H1 (cell line): ENCODE data around the gene NOTCH4. TPM values are rescaled to one million over a fixed set of nuclear protein-coding genes. Genes with fewer than 3 reads are reported as not detected.

Experiments used
- CTCF ChIA-PET: fragments of 300-600 bp; sonication (Branson Sonifier 250); formaldehyde crosslinking; loops from one replicate; lab custom pipeline; 2021; ENCODE audit not compliant: partially characterized antibody; lab: Charles Lee
- POLR2A ChIA-PET: fragments of 300-600 bp; sonication (Branson Sonifier 250); formaldehyde crosslinking; loops from one replicate; lab custom pipeline; 2021; ENCODE audit warnings: inconsistent platforms; ENCODE audit not compliant: partially characterized antibody; lab: Charles Lee
- DNase-seq, 2 experiments: peaks; one replicate each; pipeline versions ENCODE4 v3.0.0 to v3.0.0-alpha.2; 2010 to 2022; ENCODE audit warnings: low spot score in 2 of 2, low read depth in 1 of 2, mixed read lengths in 1 of 2
- FAIRE-seq: peaks from 2 replicates; lab custom pipeline; 2011; peaks lifted over from hg19 to GRCh38; lab: Jason Lieb, UNC
- H2AFZ ChIP-seq: 2 replicates; pipeline ENCODE4 v1.8.1; 2012; ENCODE audit warnings: low read length, inconsistent platforms
- H2AK5ac ChIP-seq: 2 replicates; pipeline ENCODE4 v1.6.1; 2013; ENCODE audit warnings: low read depth, low read length
- H2BK120ac ChIP-seq: replicated peaks from 2 replicates; pipeline ENCODE3; 2013; ENCODE audit warnings: low read depth, low read length, inconsistent platforms
- H2BK12ac ChIP-seq: 2 replicates; pipeline ENCODE4 v1.6.1; 2013; ENCODE audit warnings: low read depth, low read length
- H2BK15ac ChIP-seq: 2 replicates; pipeline ENCODE4 v1.6.1; 2013; ENCODE audit warnings: low read length
- H2BK20ac ChIP-seq: 2 replicates; pipeline ENCODE4 v1.6.1; 2013; ENCODE audit warnings: low read length
- H2BK5ac ChIP-seq: 2 replicates; pipeline ENCODE4 v1.6.1; 2013; ENCODE audit warnings: low read depth, low read length
- H3K14ac ChIP-seq: 2 replicates; pipeline ENCODE4 v1.6.1; 2013; ENCODE audit warnings: inconsistent platforms; ENCODE audit not compliant: insufficient read length
- H3K18ac ChIP-seq: 2 replicates; pipeline ENCODE4 v1.6.1; 2013; ENCODE audit warnings: low read length; ENCODE audit errors: extremely low read depth
- H3K23ac ChIP-seq: 2 replicates; pipeline ENCODE4 v1.6.1; 2013; ENCODE audit warnings: inconsistent platforms; ENCODE audit not compliant: insufficient read length
- H3K23me2 ChIP-seq: 2 replicates; pipeline ENCODE4 v1.6.1; 2013; ENCODE audit warnings: low read depth, low read length
- H3K27ac ChIP-seq: 2 replicates; pipeline ENCODE4 v1.6.1; 2011; ENCODE audit warnings: low read depth, low read length, inconsistent platforms
- H3K27me3 ChIP-seq, 4 experiments: replicated peaks in 1 of 4; 1 replicate in 1 of 4; 2 replicates in 3 of 4; pipeline versions ENCODE4 v1.6.1 to v1.8.1; 2011 to 2013; ENCODE audit warnings: low read length in 3 of 4, mild to moderate bottlenecking in 3 of 4, inconsistent platforms in 2 of 4, mixed read lengths in 2 of 4, moderate library complexity in 1 of 4; ENCODE audit not compliant: control insufficient read depth in 3 of 4, insufficient read depth in 3 of 4; ENCODE audit errors: extremely low read depth in 1 of 4
- H3K36me3 ChIP-seq, 4 experiments: 2 replicates each; pipeline versions ENCODE4 v1.6.1 to v1.8.1; 2011 to 2013; ENCODE audit warnings: mild to moderate bottlenecking in 4 of 4, low read length in 3 of 4, moderate library complexity in 2 of 4, control low read depth in 1 of 4, inconsistent platforms in 1 of 4; ENCODE audit not compliant: insufficient read depth in 4 of 4, control insufficient read depth in 2 of 4
- H3K4ac ChIP-seq: replicated peaks from 2 replicates; pipeline ENCODE3; 2013; ENCODE audit warnings: low read length, low read depth, mixed read lengths, inconsistent platforms; ENCODE audit not compliant: insufficient read length
- H3K4me1 ChIP-seq, 4 experiments: replicated peaks in 1 of 4; 1 replicate in 1 of 4; 2 replicates in 3 of 4; pipeline versions ENCODE4 v1.6.1 to v1.8.1; 2011 to 2013; ENCODE audit warnings: low read length in 3 of 4, inconsistent platforms in 2 of 4, mixed read lengths in 1 of 4; ENCODE audit not compliant: insufficient read depth in 4 of 4, control insufficient read depth in 3 of 4
- H3K4me2 ChIP-seq, 2 experiments: 2 replicates each; pipeline versions ENCODE4 v1.6.1 to v1.8.1; 2011 to 2013; ENCODE audit warnings: low read depth in 2 of 2, low read length in 2 of 2, control low read depth in 1 of 2, inconsistent platforms in 1 of 2, mild to moderate bottlenecking in 1 of 2; ENCODE audit not compliant: insufficient read depth in 1 of 2
- H3K4me3 ChIP-seq, 4 experiments: fragments of 200-600, 300-600 bp in 1 of 4; sonication (generic), shearing (Covaris generic), sonication (Bioruptor Twin) in 1 of 4; 2 replicates each; pipeline versions ENCODE4 v1.5.1 to v1.8.1; 2011 to 2016; ENCODE audit warnings: low read length in 4 of 4, low read depth in 3 of 4, control low read depth in 2 of 4, inconsistent platforms in 2 of 4, mild to moderate bottlenecking in 2 of 4, mixed read lengths in 1 of 4, moderate library complexity in 1 of 4; ENCODE audit not compliant: insufficient read depth in 2 of 4; ENCODE audit errors: extremely low read depth in 1 of 4
- H3K56ac ChIP-seq: replicated peaks from 2 replicates; pipeline ENCODE3; 2013; ENCODE audit warnings: low read depth, mild to moderate bottlenecking, mixed read lengths, low read length, inconsistent platforms; ENCODE audit not compliant: insufficient read length
- H3K79me1 ChIP-seq: 2 replicates; pipeline ENCODE4 v1.6.1; 2013; ENCODE audit warnings: low read depth, low read length, control low read depth
- H3K79me2 ChIP-seq, 2 experiments: 2 replicates each; pipeline versions ENCODE4 v1.6.1 to v1.8.1; 2012 to 2013; ENCODE audit warnings: low read length in 2 of 2, mild to moderate bottlenecking in 2 of 2, inconsistent platforms in 1 of 2; ENCODE audit not compliant: insufficient read depth in 2 of 2, control insufficient read depth in 1 of 2
- H3K9ac ChIP-seq, 4 experiments: replicated peaks in 1 of 4; 1 replicate in 1 of 4; 2 replicates in 3 of 4; pipeline versions ENCODE4 v1.6.1 to v1.8.1; 2011 to 2013; ENCODE audit warnings: low read depth in 3 of 4, low read length in 3 of 4, control low read depth in 2 of 4, mild to moderate bottlenecking in 2 of 4, moderate library complexity in 2 of 4, inconsistent platforms in 1 of 4; ENCODE audit errors: extremely low read depth in 1 of 4
- H3K9me3 ChIP-seq, 2 experiments: 2 replicates each; pipeline versions ENCODE4 v1.6.1 to v1.8.1; 2012 to 2013; ENCODE audit warnings: mild to moderate bottlenecking in 2 of 2, moderate library complexity in 2 of 2, control low read depth in 1 of 2, inconsistent platforms in 1 of 2, low read depth in 1 of 2, low read length in 1 of 2, mixed read lengths in 1 of 2; ENCODE audit not compliant: insufficient read depth in 2 of 2
- H4K20me1 ChIP-seq, 2 experiments: replicated peaks in 1 of 2; 2 replicates each; pipeline versions ENCODE3 to v1.8.1; 2011 to 2013; ENCODE audit warnings: inconsistent platforms in 2 of 2, low read length in 2 of 2, mild to moderate bottlenecking in 1 of 2; ENCODE audit not compliant: insufficient read depth in 2 of 2, control insufficient read depth in 1 of 2
- H4K5ac ChIP-seq: 2 replicates; pipeline ENCODE4 v1.6.1; 2013; ENCODE audit warnings: low read length, low read depth, mixed read lengths, inconsistent platforms; ENCODE audit not compliant: insufficient read length
- H4K8ac ChIP-seq: 2 replicates; pipeline ENCODE4 v1.8.0; 2013; ENCODE audit warnings: mild to moderate bottlenecking, moderate library complexity, low read length, inconsistent platforms; ENCODE audit not compliant: insufficient read depth; ENCODE audit errors: extremely low read depth
- H4K91ac ChIP-seq: replicated peaks from 2 replicates; pipeline ENCODE3; 2013; ENCODE audit warnings: low read length, mixed read lengths, inconsistent platforms; ENCODE audit not compliant: insufficient read length
- EGR1 ChIP-seq: IDR thresholded peaks from 2 replicates; pipeline ENCODE4 v1.6.1; 2011; ENCODE audit warnings: low read depth, low read length, borderline replicate concordance
- FOSL1 ChIP-seq: IDR thresholded peaks from 2 replicates; pipeline ENCODE4 v1.6.1; 2011; ENCODE audit warnings: mild to moderate bottlenecking, low read depth, low read length, moderate library complexity; ENCODE audit not compliant: insufficient read depth
- MAX ChIP-seq: IDR thresholded peaks from 2 replicates; pipeline ENCODE4 v1.6.1; 2012; ENCODE audit warnings: inconsistent platforms
- NRF1 ChIP-seq: IDR thresholded peaks from 2 replicates; pipeline ENCODE4 v1.6.1; 2011; ENCODE audit warnings: mild to moderate bottlenecking, low read depth, low read length, improper control_type of control experiment
- PHF8 ChIP-seq: fragments of 200-600 bp; sonication (generic); conservative IDR thresholded peaks from 2 replicates; pipeline ENCODE4 v1.7.1; 2012; ENCODE audit warnings: low read depth, mild to moderate bottlenecking, inconsistent platforms, low read length, moderate library complexity
- POLR2AphosphoS5 ChIP-seq: IDR thresholded peaks from 2 replicates; pipeline ENCODE4 v1.6.1; 2011; ENCODE audit warnings: low read depth, low read length
- RXRA ChIP-seq: IDR thresholded peaks from 2 replicates; pipeline ENCODE4 v1.6.1; 2011; ENCODE audit warnings: low read depth, mild to moderate bottlenecking, low read length, moderate library complexity; ENCODE audit not compliant: insufficient read depth
- SIX5 ChIP-seq: IDR thresholded peaks from 2 replicates; pipeline ENCODE4 v1.6.1; 2011; ENCODE audit warnings: mild to moderate bottlenecking, low read depth, low read length
- ZNF274 ChIP-seq: IDR thresholded peaks from 2 replicates; pipeline ENCODE4 v1.7.0; 2012; ENCODE audit warnings: low read length, borderline replicate concordance; ENCODE audit errors: extremely low read depth
- WGBS, 2 experiments: shearing (Covaris generic) in 1 of 2; methylation state at CpG; one replicate each; pipeline versions ENCODE4 v1.1.6 to v1.1.7; 2013 to 2015; ENCODE audit warnings: low lambda C conversion rate in 2 of 2, mixed read lengths in 2 of 2, inconsistent platforms in 1 of 2, low coverage in 1 of 2, missing lambda C conversion rate in 1 of 2; ENCODE audit not compliant: insufficient replicate concordance in 2 of 2, insufficient coverage in 1 of 2, insufficient read length in 1 of 2; ENCODE audit errors: extremely low coverage in 1 of 2, missing lambda C conversion rate in 1 of 2; 5-methylcytosine and 5-hydroxymethylcytosine counted together
- polyA plus RNA-seq, 7 experiments: library from polyadenylated mRNA; depleted of rRNA in 3 of 7; stranded (reverse) in 5 of 7; unstranded in 2 of 7; fragments of >200 nt in 5 of 7; fragments of 200-250 nt in 2 of 7; gene quantifications; 1 replicate in 5 of 7; 2 replicates in 1 of 7; 4 replicates in 1 of 7; pipeline versions ENCODE4 v1.2.1 to v1.2.3, GENCODE V29; 2011 to 2013; ENCODE audit warnings: missing spikeins in 2 of 7, mixed read lengths in 2 of 7
- total RNA-seq: library from RNA; stranded (reverse); fragmentation: NEBNext Ultra II Directional; extraction: Animal tissue kit (Norgen Biotek cat#: 25700); gene quantifications from 2 replicates; pipeline ENCODE4 v1.2.1, GENCODE V29; 2021
- TF ChIP-seq, protein P1 (sequence below), 3 experiments: IDR thresholded peaks; 1 replicate in 2 of 3; 2 replicates in 1 of 3; pipeline versions ENCODE4 v1.5.1 to v1.6.1; 2011; ENCODE audit warnings: low read length in 3 of 3, mild to moderate bottlenecking in 3 of 3, inconsistent platforms in 2 of 3, low read depth in 1 of 3, moderate library complexity in 1 of 3; ENCODE audit not compliant: insufficient read depth in 1 of 3; ENCODE audit errors: control extremely low read depth in 1 of 3

The NOTCH4 gene
- total and polyA plus RNA-seq, 2 of the 8 experiments (the other 6 are each of a cell fraction or from before 2014, with no cell fraction given), result 1.9 to 2.8 TPM

DNA sequence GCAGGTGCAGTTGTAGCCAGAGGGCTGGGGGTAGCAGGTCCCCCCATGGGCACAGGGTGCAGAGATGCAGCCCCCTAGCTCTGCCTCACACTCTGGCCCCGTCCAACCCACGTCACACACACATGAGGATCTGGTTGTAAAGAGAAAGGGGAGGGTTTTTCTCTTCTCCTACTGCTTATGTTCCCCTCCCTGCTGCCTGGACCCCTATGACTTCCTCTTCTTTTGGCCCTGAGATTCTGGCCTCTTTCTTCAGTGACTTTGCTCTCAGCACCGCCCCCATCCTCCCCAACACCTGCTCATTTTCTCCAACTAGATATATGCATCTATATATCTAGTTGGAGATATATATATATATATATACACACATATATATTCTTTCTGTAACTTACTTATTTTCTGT lies 9.7 kb downstream of the NOTCH4 start:
- no peak overlapping the region for H2BK15ac ChIP-seq
- H3K23me2 ChIP-seq, result no peaks in the 10 kb centered on the region; the same call in 1 of the 2 replicates
- H3K79me2 ChIP-seq, result no peaks in the 10 kb centered on the region
- H2BK20ac ChIP-seq, result no peak overlapping the region
- no peak overlapping the region for H3K23ac ChIP-seq
- CTCF ChIA-PET, result interaction anchor here (0.9 kb wide), 1 partner anchor 71 kb away, joined by 3 read pairs; no protein-coding TSS in a partner anchor
- no peak overlapping the region for H2BK12ac ChIP-seq
- H3K9ac ChIP-seq, result no peak overlapping the region
- POLR2A ChIA-PET, result no interaction called here
- no peak overlapping the region for H4K8ac ChIP-seq
- no peak overlapping the region for H3K14ac ChIP-seq
- no peaks in the 10 kb centered on the region for H3K9me3 ChIP-seq
- H2AK5ac ChIP-seq, result no peak overlapping the region
- H3K27ac ChIP-seq, result no peak overlapping the region
- no peaks in the 10 kb centered on the region for H3K36me3 ChIP-seq
- H3K4me3 ChIP-seq, result no peak overlapping the region
- no peaks in the 10 kb centered on the region for H3K27me3 ChIP-seq
- DNase-seq (no peak), FAIRE-seq (no peak)
- H3K79me1 ChIP-seq, result no peaks in the 10 kb centered on the region; the same call in 1 of the 2 replicates
- H2BK120ac ChIP-seq, result no peak overlapping the region
- no peak overlapping the region for H2AFZ ChIP-seq
- H4K91ac ChIP-seq, result no peak overlapping the region
- 85% methylated on average over 3 of the region's 3 CpGs; no CpG with 5 or more reads in 1 of the 2 experiments for WGBS, 2 experiments
- no peak for TF ChIP-seq EGR1
- TF ChIP-seq MAX, result no peak
- TF ChIP-seq, protein P1, sequence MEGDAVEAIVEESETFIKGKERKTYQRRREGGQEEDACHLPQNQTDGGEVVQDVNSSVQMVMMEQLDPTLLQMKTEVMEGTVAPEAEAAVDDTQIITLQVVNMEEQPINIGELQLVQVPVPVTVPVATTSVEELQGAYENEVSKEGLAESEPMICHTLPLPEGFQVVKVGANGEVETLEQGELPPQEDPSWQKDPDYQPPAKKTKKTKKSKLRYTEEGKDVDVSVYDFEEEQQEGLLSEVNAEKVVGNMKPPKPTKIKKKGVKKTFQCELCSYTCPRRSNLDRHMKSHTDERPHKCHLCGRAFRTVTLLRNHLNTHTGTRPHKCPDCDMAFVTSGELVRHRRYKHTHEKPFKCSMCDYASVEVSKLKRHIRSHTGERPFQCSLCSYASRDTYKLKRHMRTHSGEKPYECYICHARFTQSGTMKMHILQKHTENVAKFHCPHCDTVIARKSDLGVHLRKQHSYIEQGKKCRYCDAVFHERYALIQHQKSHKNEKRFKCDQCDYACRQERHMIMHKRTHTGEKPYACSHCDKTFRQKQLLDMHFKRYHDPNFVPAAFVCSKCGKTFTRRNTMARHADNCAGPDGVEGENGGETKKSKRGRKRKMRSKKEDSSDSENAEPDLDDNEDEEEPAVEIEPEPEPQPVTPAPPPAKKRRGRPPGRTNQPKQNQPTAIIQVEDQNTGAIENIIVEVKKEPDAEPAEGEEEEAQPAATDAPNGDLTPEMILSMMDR (IDR thresholded peaks at IDR 0.05; ENCODE audit: control extremely low read depth in 1 of 3, insufficient read depth in 1 of 3, low read depth in 1 of 3, low read length in 3 of 3), result no peak
- TF ChIP-seq ZNF274, result no peak
- TF ChIP-seq SIX5, result no peak
- no peak for TF ChIP-seq NRF1
- TF ChIP-seq POLR2AphosphoS5, result no peak
- no peak for TF ChIP-seq PHF8
- TF ChIP-seq RXRA, result no peak
- TF ChIP-seq FOSL1, result no peak
- no peak overlapping the region for H3K4ac ChIP-seq
- no peak overlapping the region for H3K18ac ChIP-seq
- no peaks in the 10 kb centered on the region for H3K4me1 ChIP-seq
- no peak overlapping the region for H4K5ac ChIP-seq
- no peaks in the 10 kb centered on the region for H4K20me1 ChIP-seq
- no peak overlapping the region for H3K4me2 ChIP-seq
- H3K56ac ChIP-seq, result no peak overlapping the region
- H2BK5ac ChIP-seq, result no peak overlapping the region
